Right hindlimb (tissue), 1 donor: ENCODE results near the gene ARFIP2.
A peak's percentile ranks its signal among the peaks of the same experiment; 100 is the strongest.

ENCODE experiments used
- DNase-seq: peaks from one replicate; pipeline ENCODE4 v3.0.0-alpha.2; 2018

The ARFIP2 gene

DNA sequence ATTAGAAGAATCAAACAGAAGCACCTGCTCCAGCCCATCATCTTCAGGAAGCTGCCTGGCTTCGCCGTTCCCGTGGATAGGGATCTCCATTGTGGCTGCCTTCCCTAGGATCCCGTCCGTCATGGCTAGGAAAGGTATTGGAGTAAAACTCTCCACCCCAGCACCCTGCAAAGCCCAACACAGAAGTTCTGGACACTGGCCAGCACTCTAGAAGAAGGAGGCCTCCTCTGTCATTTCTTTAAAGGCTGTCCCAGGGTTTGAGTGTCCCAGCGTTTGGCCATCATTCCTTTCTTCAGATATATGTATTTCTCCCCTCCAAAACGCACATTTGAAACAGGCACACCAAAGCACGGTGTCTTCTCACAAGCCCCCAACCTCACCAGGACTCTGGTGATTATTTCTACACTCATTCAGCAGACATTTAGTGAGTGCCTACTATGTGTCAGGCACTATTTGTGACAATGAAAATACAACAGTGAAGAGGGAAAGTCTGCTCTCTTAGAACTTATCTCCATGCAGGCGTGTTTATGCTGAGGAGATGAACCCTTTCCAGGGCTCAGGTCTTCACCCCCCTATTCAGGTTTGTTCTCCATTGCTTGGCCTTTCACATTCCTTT lies 724 bp downstream of the ARFIP2 start:
- DNase-seq, result no peak

GRCh38 chr11:6476571-6476970 lies 4.6 kb downstream of the ARFIP2 start:
- no peak for DNase-seq

DNA sequence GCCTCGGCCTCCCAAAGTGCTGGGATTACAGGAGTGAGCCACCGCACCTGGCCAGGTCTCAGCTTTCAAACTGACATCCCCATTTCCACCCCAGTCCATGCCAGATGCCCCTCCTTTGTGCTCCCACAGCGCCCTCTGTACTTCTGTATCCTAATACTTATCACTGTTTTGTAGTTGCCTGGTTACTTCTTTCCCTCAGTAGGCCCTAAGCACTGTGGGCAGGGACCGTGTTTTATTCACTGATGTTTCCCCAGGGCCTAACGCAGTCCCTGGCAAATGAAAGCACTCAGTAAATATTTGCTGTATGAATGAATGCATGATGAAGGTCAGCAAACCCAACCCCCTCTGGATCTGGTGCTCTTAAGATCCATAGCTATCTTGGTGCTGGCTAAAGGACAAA lies 5.2 kb downstream of the ARFIP2 start:
- DNase-seq, result no peak

GRCh38 chr11:6474806-6475500 lies 6.2 kb downstream of the ARFIP2 start:
- DNase-seq, result no peak

GRCh38 chr11:6474413-6474792 lies 6.7 kb downstream of the ARFIP2 start:
- no peak for DNase-seq

- peak; percentile 97 for DNase-seq
These were observed 7.4 kb downstream of the ARFIP2 start, which contains the start of gene TRIM3 for GRCh38 chr11:6473451-6474412. TSS of gene TRIM3 (minus strand) at chr11:6473941. CDS start at chr11:6465695, 8,246 bp downstream.

GRCh38 chr11:6472934-6473333 lies 8.2 kb downstream of the ARFIP2 start:
- no peak for DNase-seq

DNA sequence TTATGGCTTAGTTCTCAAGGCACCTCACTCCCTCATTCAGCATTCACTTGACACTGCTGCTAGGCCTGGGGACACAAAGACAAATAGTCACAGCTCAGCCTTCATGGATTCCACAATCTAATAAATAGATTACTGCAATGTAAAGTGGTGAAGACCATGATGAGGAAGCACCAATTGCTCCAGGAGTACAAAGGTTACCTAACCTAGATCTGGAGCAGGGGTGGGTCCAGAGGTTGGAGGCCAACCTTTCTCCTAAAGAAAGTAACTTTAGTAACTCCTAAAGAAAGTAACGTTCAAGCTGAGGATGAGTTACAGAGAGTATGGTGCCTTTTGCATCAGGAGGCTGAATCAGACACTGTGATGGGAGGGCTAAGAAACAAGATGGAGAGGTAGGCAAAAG lies 11.5 kb downstream of the ARFIP2 start:
- DNase-seq, result no peak

- DNase-seq, result peak; percentile 93
These were observed 12.2 kb downstream of the ARFIP2 start for GRCh38 chr11:6468712-6469495.

DNA sequence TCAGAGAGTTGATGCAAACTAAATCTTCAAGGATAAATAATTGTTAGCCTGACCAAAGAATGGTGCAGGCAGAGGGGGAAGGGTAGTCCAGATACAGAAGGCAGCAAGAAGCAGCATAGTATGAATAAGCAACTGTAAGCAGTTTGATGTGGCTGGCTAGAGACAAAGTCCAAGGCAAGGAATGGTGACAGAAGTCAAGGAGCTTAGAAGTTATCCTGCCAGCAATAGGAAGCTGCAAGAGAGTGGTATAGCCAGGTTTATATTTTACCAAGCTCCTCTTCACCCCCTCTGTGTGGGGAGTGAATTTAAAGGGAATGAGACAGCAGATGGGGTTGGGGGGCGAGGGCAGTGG lies 22.1 kb downstream of the ARFIP2 start:
- no peak for DNase-seq

- DNase-seq, result no peak
These were observed 22.6 kb downstream of the ARFIP2 start for GRCh38 chr11:6458352-6459098.

DNA sequence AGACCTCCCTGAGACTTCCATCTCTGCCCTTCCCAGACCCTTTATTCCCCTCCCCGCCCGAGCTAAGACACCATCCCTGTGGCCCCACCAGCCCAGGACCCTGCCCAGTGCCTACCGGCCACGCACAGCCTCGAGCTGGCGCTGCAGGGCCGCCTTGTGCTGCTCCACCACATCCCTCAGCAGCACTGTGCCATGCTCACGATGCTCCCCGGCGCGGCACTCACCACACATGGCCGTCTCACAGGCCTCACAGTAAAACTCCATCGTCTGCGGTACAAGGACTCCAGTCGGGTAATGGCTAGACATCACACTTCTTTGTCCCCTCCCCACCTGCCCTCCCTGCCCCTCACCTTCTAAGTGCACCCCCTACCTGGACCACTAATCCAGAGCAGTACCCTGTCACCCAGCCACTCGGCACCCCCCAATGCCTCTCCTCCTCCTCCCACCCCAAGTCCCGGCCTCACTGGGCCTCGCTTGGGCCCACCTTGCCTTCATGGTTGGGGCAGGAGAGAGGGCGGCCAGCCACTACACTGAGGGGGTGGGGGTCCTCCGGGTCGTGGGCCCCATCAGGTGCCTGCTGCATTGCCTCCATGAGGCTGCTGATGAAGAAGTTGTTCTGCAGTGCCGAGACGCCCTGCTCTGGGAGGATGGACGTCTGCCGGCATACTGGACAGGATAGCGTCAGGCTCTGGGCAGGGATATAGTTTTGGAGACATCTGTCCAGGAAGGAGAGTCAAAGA lies 23.4 kb downstream of the ARFIP2 start:
- DNase-seq, result no peak

DNA sequence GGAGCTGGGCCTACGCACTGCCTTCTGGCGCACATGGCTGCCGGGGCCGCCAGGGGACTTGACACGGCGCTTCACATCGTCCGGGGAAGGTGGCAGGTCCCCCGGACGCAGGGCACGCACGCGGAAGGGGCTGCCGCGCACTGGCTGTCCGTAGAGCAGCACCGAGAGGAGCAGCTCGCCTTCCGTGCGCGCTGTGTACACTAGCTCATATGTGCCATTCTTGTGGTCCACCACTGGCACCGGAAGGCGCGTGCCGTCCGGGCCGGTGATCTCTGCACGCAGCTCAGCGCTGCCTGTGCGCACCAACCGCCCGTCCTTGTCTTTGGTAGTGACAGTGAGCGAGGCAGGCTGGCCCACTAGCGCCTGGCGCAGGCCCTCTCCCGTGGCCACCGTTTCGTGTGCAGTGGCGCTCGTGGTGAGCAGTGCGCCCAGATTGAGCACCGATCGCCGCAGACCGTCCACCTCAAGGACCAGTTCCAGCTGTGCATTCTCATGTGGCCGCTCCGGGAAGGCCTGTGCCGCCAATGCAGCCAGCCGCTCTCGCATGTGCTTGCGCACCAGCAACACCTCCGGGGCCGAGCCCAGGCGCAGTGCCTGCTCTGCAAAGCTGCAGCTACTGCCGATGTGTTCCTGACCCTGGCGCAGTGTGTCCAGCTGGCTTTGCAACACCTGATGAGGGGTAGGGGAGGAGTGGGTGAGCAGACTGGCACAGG lies 24.6 kb downstream of the ARFIP2 start:
- no peak for DNase-seq

DNA sequence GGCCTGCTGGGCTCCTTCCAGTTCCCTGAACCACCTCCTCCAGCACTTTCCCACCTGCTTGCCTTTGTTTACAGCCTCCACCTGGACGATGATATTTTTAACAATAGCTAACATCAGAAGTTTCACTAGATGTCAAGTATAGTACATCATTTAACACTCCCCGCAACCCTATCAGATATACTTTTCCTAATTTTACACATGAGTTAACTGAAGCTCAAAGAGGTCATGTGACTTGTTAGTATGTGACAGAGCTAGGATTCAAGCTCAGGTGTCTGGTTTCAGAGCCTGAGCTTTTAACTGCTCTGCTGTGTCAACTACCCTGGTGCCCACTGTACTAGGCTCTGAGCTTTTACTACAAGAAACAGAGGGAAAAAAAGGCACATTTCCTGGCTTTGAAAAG lies 26.1 kb downstream of the ARFIP2 start:
- no peak for DNase-seq

DNA sequence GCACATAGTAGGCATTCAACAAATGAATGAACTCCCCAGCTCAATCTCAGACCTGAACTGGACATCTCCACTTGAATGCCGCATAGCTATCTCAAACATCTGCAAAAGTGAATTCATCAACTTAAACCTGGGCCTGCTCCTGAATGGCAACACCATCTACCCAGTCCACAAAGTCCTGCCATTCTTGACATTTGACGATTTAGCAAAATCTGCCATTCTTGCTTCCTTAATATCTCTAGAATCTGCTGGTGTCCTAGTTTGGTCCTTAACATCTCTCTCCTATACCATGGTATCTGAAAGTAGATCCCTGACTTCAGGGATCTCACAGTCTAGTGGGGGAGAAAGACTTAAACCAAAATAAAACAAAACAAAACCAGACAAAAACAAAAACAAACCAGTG lies 28.0 kb downstream of the ARFIP2 start:
- no peak for DNase-seq

GRCh38 chr11:6452219-6452618 lies 28.9 kb downstream of the ARFIP2 start:
- no peak for DNase-seq

DNA sequence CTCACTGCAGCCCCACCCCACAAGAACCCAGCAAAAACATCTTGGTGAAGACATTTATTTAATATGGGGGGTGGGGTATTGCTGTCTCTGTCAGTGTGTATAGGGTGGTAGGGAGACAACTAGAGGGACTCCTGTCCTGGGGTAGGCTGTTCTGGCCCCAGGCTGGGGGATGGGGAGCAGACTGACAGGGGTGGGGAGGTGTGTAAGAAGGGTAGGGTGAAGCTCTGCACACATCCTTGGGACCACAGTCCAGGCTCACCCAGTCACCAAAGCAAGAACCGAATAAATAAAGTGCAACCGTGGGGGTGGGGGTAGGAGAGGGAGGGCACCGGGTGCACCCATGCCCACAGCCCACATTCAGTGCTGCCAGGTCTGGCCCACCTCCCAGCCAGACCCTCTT lies 32.6 kb downstream of the ARFIP2 start:
- DNase-seq, result no peak

- peak; percentile 45 for DNase-seq
These were observed 37.7 kb downstream of the ARFIP2 start for GRCh38 chr11:6443269-6444003.

DNA sequence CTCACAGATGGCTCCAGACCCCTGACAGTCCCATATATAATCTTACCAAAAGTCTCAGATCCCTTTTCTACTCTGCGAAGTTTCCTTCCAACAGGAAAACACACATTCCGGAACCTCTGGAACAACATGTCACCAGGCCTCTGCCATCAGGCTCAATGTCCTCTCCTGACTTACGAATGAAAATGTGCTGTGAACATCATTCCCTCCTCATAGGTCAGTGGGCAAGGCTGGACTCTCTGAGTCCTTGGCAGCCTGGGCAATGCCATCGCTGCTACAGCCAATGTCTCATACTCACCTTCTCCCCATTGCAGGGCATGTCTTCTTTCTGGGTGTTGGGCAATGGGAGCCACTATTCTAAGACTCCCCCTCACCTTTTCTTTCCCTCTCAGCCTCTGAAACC lies 38.7 kb downstream of the ARFIP2 start:
- DNase-seq, result no peak

DNA sequence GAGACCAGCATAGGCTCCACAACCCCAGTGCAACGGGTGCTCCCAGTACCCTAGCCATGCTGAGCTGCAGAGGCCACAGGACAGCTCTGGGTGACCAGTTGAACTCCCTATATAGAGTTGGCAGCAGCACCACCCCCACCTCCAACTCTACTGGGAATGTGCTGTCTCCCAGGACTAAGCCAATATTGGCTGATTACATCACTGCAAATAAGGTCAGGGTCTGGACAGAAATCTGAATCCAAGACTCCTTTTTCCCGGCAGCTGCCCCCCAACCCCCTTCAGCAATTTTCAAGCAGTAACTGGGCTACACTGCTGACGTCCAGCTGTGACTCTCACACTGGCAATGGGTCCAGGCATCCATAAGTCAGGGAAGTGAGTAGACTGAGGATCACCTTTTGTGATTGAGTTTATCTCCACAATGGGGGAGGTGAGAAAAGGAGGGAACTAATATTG lies 40.2 kb downstream of the ARFIP2 start, which contains the start of gene HPX:
TSS of gene HPX (minus strand) at position 82 of the 453 bp plus-strand sequence. CDS start at position 58, 24 bp downstream.
- DNase-seq, result no peak
